H1 (cell line): ENCODE measurements around the gene PDZD2. TPM values are rescaled to one million over a fixed set of nuclear protein-coding genes. Genes with fewer than 3 reads are reported as not detected.

Source experiments
- ASH2L ChIP-seq: fragments of 200-600, 300-600 bp; sonication (generic); IDR thresholded peaks from one replicate; pipeline ENCODE4 v1.7.1; 2017; ENCODE audit warnings: low read length
- CBX8 ChIP-seq: fragments of 300-800, 300-1000 bp; sonication (generic); IDR thresholded peaks from 2 replicates; pipeline ENCODE4 v1.7.1; 2016; ENCODE audit warnings: low read depth, low read length, borderline replicate concordance
- FOSL1 ChIP-seq: IDR thresholded peaks from 2 replicates; pipeline ENCODE4 v1.6.1; 2011; ENCODE audit warnings: mild to moderate bottlenecking, low read depth, low read length, moderate library complexity; ENCODE audit not compliant: insufficient read depth
- KDM1A ChIP-seq: fragments of 200-600, 300-600 bp; sonication (generic); IDR thresholded peaks from 2 replicates; pipeline ENCODE4 v1.7.1; 2016; ENCODE audit warnings: mild to moderate bottlenecking, low read length, borderline replicate concordance
- NRF1 ChIP-seq: IDR thresholded peaks from 2 replicates; pipeline ENCODE4 v1.6.1; 2011; ENCODE audit warnings: mild to moderate bottlenecking, low read depth, low read length, improper control_type of control experiment
- RAD21 ChIP-seq, 2 experiments: IDR thresholded peaks in 1 of 2; conservative IDR thresholded peaks in 1 of 2; 2 replicates each; pipeline ENCODE4 v1.6.1; 2011; ENCODE audit warnings: low read depth in 2 of 2, low read length in 2 of 2, improper control_type of control experiment in 1 of 2, inconsistent platforms in 1 of 2, mild to moderate bottlenecking in 1 of 2, moderate library complexity in 1 of 2
- RFX5 ChIP-seq: IDR thresholded peaks from 2 replicates; pipeline ENCODE4 v1.6.1; 2011; ENCODE audit warnings: low read depth, low read length, improper control_type of control experiment, borderline replicate concordance
- SP4 ChIP-seq: IDR thresholded peaks from 2 replicates; pipeline ENCODE4 v1.6.1; 2012; ENCODE audit warnings: low read length, inconsistent platforms
- USF2 ChIP-seq: IDR thresholded peaks from 2 replicates; pipeline ENCODE4 v1.6.1; 2011; ENCODE audit warnings: low read length, improper control_type of control experiment
- polyA plus RNA-seq, 7 experiments: library from polyadenylated mRNA; depleted of rRNA in 3 of 7; stranded (reverse) in 5 of 7; unstranded in 2 of 7; fragments of >200 nt in 5 of 7; fragments of 200-250 nt in 2 of 7; gene quantifications; 1 replicate in 5 of 7; 2 replicates in 1 of 7; 4 replicates in 1 of 7; pipeline versions ENCODE4 v1.2.1 to v1.2.3, GENCODE V29; 2011 to 2013; ENCODE audit warnings: missing spikeins in 2 of 7, mixed read lengths in 2 of 7
- total RNA-seq: library from RNA; stranded (reverse); fragmentation: NEBNext Ultra II Directional; extraction: Animal tissue kit (Norgen Biotek cat#: 25700); gene quantifications from 2 replicates; pipeline ENCODE4 v1.2.1, GENCODE V29; 2021

The PDZD2 gene
- total and polyA plus RNA-seq, 2 of the 8 experiments (the other 6 are each of a cell fraction or from before 2014, with no cell fraction given): 1.2 to 6.8 TPM

GRCh38 chr5:31890046-31890445 is 251.1 kb downstream of the PDZD2 start (continued):
- TF ChIP-seq USF2: no peak
- no peak for TF ChIP-seq CBX8
- TF ChIP-seq RFX5: no peak
- TF ChIP-seq ASH2L: no peak
- no peak for TF ChIP-seq FOSL1
- no peak for TF ChIP-seq KDM1A
- TF ChIP-seq RAD21 (IDR thresholded peaks at IDR 0.05 in 1 of 2, conservative IDR thresholded peaks at IDR 0.05 in 1 of 2; ENCODE audit: low read depth in 2 of 2, low read length in 2 of 2): no peak
- no peak for TF ChIP-seq SP4
- no peak for TF ChIP-seq NRF1
